HEK293 (cell line): ENCODE data around the gene CTBP2.

ENCODE experiments used
- CTCF ChIA-PET: fragments of 350-600 bp; formaldehyde crosslinking; extraction: SDS; loops from one replicate; lab custom pipeline; 2021; ENCODE audit warnings: antibody characterized with exemption; lab: Yijun Ruan, JAX
- POLR2A ChIA-PET: fragments of 300-600 bp; formaldehyde crosslinking; extraction: SDS; loops from one replicate; lab custom pipeline; 2020; ENCODE audit warnings: antibody characterized with exemption, inconsistent platforms; lab: Yijun Ruan, JAX
- H3K27ac ChIP-seq: fragments of 200-500 bp; sonication (Bioruptor generic); 2 replicates; pipeline ENCODE4 v1.5.1; 2014; ENCODE audit warnings: low read depth, low read length, control low read depth, inconsistent platforms; ENCODE audit errors: extremely low read depth
- H3K36me3 ChIP-seq, 2 experiments: fragments of 200-500 bp in 1 of 2; sonication (Bioruptor generic) in 1 of 2; 1 replicate in 1 of 2; 2 replicates in 1 of 2; pipeline ENCODE4 v1.5.1; 2014 to 2017; ENCODE audit warnings: inconsistent platforms in 2 of 2, low read length in 2 of 2; ENCODE audit not compliant: control insufficient read depth in 2 of 2, insufficient read depth in 1 of 2
- H3K4me1 ChIP-seq: fragments of 200-500 bp; sonication (Bioruptor generic); 2 replicates; pipeline ENCODE4 v1.5.1; 2014; ENCODE audit warnings: mild to moderate bottlenecking, low read length, inconsistent platforms; ENCODE audit not compliant: control insufficient read depth, insufficient read depth
- H3K4me3 ChIP-seq: 2 replicates; pipeline ENCODE4 v1.5.1; 2011; ENCODE audit warnings: low read depth, mild to moderate bottlenecking, control low read depth, low read length, moderate library complexity
- H3K9me3 ChIP-seq: fragments of 200-500 bp; sonication (Bioruptor generic); 2 replicates; pipeline ENCODE4 v1.5.1; 2014; ENCODE audit warnings: low read depth, low read length, inconsistent platforms; ENCODE audit not compliant: control insufficient read depth, insufficient read depth
- SCRT1 ChIP-seq: fragments of 450-650 bp; formaldehyde crosslinking; IDR thresholded peaks from 2 replicates; pipeline ENCODE4 v1.5.1; 2016; ENCODE audit warnings: missing biosample characterization, missing genetic modification characterization, borderline replicate concordance
- SCRT2 ChIP-seq: fragments of 450-650 bp; formaldehyde crosslinking; IDR thresholded peaks from 2 replicates; pipeline ENCODE4 v1.5.1; 2016; ENCODE audit warnings: missing biosample characterization, missing genetic modification characterization
- SP7 ChIP-seq: fragments of 450-650 bp; formaldehyde crosslinking; IDR thresholded peaks from 2 replicates; pipeline ENCODE4 v1.5.1; 2016; ENCODE audit warnings: missing biosample characterization, missing genetic modification characterization
- WT1 ChIP-seq: fragments of 450-650 bp; formaldehyde crosslinking; IDR thresholded peaks from 2 replicates; pipeline ENCODE4 v1.5.1; 2016; ENCODE audit warnings: missing biosample characterization, missing genetic modification characterization
- ZBTB17 ChIP-seq: fragments of 450-650 bp; formaldehyde crosslinking; IDR thresholded peaks from 2 replicates; pipeline ENCODE4 v1.5.1; 2016; ENCODE audit warnings: missing biosample characterization, missing genetic modification characterization
- ZBTB8A ChIP-seq: fragments of 450-650 bp; formaldehyde crosslinking; IDR thresholded peaks from 2 replicates; pipeline ENCODE4 v1.5.1; 2016; ENCODE audit warnings: missing biosample characterization, missing genetic modification characterization
- ZEB2 ChIP-seq: fragments of 450-650 bp; formaldehyde crosslinking; IDR thresholded peaks from 2 replicates; pipeline ENCODE4 v1.5.1; 2016; ENCODE audit warnings: missing biosample characterization, missing genetic modification characterization
- ZNF10 ChIP-seq: fragments of 450-650 bp; formaldehyde crosslinking; IDR thresholded peaks from 2 replicates; pipeline ENCODE4 v1.5.1; 2017; ENCODE audit warnings: missing biosample characterization, missing genetic modification characterization
- ZNF146 ChIP-seq: fragments of 450-650 bp; formaldehyde crosslinking; IDR thresholded peaks from 2 replicates; pipeline ENCODE4 v1.5.1; 2016; ENCODE audit warnings: missing biosample characterization, missing genetic modification characterization
- ZNF223 ChIP-seq: fragments of 450-650 bp; formaldehyde crosslinking; IDR thresholded peaks from 2 replicates; pipeline ENCODE4 v1.5.1; 2016; ENCODE audit warnings: missing biosample characterization, missing genetic modification characterization
- ZNF23 ChIP-seq: fragments of 450-650 bp; formaldehyde crosslinking; IDR thresholded peaks from 2 replicates; pipeline ENCODE4 v1.5.1; 2016; ENCODE audit warnings: missing biosample characterization, missing genetic modification characterization, borderline replicate concordance
- ZNF248 ChIP-seq: fragments of 450-650 bp; formaldehyde crosslinking; IDR thresholded peaks from 2 replicates; pipeline ENCODE4 v1.5.1; 2017; ENCODE audit warnings: missing biosample characterization, missing genetic modification characterization
- ZNF366 ChIP-seq: fragments of 450-650 bp; formaldehyde crosslinking; conservative IDR thresholded peaks from 2 replicates; pipeline ENCODE4 v1.5.1; 2016; ENCODE audit warnings: missing biosample characterization, missing genetic modification characterization
- ZNF48 ChIP-seq: fragments of 450-650 bp; formaldehyde crosslinking; IDR thresholded peaks from 2 replicates; pipeline ENCODE4 v1.5.1; 2016; ENCODE audit warnings: missing biosample characterization, missing genetic modification characterization
- ZNF501 ChIP-seq: fragments of 450-650 bp; formaldehyde crosslinking; IDR thresholded peaks from 2 replicates; pipeline ENCODE4 v1.5.1; 2016; ENCODE audit warnings: missing biosample characterization, missing genetic modification characterization
- ZNF585B ChIP-seq: fragments of 450-650 bp; formaldehyde crosslinking; IDR thresholded peaks from 2 replicates; pipeline ENCODE4 v1.5.1; 2016; ENCODE audit warnings: missing biosample characterization, missing genetic modification characterization
- ZNF629 ChIP-seq: fragments of 450-650 bp; formaldehyde crosslinking; IDR thresholded peaks from 2 replicates; pipeline ENCODE4 v1.5.1; 2017; ENCODE audit warnings: missing biosample characterization, missing genetic modification characterization
- ZNF664 ChIP-seq: fragments of 450-650 bp; formaldehyde crosslinking; IDR thresholded peaks from 2 replicates; pipeline ENCODE4 v1.5.1; 2016; ENCODE audit warnings: missing biosample characterization, missing genetic modification characterization
- ZNF677 ChIP-seq: fragments of 450-650 bp; IDR thresholded peaks from 2 replicates; pipeline ENCODE4 v1.5.0; 2018; ENCODE audit warnings: missing biosample characterization, mild to moderate bottlenecking, missing genetic modification characterization, moderate library complexity
- ZNF776 ChIP-seq: fragments of 450-650 bp; formaldehyde crosslinking; IDR thresholded peaks from 2 replicates; pipeline ENCODE4 v1.5.0; 2017; ENCODE audit warnings: missing biosample characterization, missing genetic modification characterization, borderline replicate concordance
- ZSCAN23 ChIP-seq: fragments of 450-650 bp; formaldehyde crosslinking; IDR thresholded peaks from 2 replicates; pipeline ENCODE4 v1.5.1; 2016; ENCODE audit warnings: missing biosample characterization, missing genetic modification characterization
- TF ChIP-seq, protein P1 (sequence below): fragments of 450-650 bp; formaldehyde crosslinking; IDR thresholded peaks from 2 replicates; pipeline ENCODE4 v1.5.1; 2016; ENCODE audit warnings: missing biosample characterization, missing genetic modification characterization
- TF ChIP-seq, protein P2 (sequence below): fragments of 450-650 bp; formaldehyde crosslinking; IDR thresholded peaks from 2 replicates; pipeline ENCODE4 v1.5.1; 2016; ENCODE audit warnings: missing biosample characterization, missing genetic modification characterization
- TF ChIP-seq, protein P3 (sequence below): fragments of 450-650 bp; formaldehyde crosslinking; IDR thresholded peaks from 2 replicates; pipeline ENCODE4 v1.5.1; 2016; ENCODE audit warnings: missing biosample characterization, missing genetic modification characterization
- TF ChIP-seq, protein P4 (sequence below): fragments of 450-650 bp; formaldehyde crosslinking; IDR thresholded peaks from 2 replicates; pipeline ENCODE4 v1.5.1; 2016; ENCODE audit warnings: missing biosample characterization, missing genetic modification characterization

The CTBP2 gene

DNA sequence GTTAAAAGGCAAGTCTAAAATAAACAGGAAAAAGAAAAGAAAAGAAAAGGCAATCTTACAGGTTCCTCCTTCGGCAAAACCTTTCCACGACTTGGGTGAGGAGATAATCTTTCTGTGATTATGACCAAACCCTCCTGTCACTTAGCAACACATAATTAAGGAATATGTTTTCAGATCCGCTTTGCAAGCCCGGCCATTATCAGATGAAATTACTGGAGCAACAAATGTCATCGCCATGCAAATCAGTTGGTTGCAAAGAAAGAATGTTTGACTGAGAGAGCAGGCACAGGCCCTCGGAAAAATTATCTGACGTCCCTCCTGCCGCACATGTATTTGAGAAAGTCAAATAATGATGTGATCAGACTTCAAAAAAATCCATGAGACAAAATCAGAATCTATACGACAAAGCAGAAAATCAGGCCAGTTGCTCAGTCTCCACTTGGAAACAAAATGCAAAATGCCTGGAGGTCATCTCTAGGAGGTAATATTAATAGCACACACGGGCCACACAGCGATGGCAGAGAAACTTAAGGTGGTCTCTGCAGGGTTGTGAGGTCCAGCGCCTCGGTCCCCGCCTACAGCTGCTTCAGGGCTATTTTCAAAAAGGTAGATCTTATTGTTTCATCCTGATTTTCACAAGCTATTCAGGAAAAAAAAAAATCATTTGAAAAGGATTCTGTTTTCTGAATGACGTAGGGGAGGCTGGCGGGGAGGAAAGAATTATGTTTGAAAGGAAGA, 135.7 kb downstream of the CTBP2 start:
- CTCF ChIA-PET: interaction anchor here (1.1 kb wide), 1 partner anchor 33 kb away, joined by 3 read pairs; no protein-coding TSS in a partner anchor
- H3K9me3 ChIP-seq: no peaks in the 10 kb centered on the region

More for the DNA sequence above, 135.7 kb downstream of the CTBP2 start:
- Histone ChIP-seq H3K4me1 (peaks cover 18% of the 10 kb centered on the region), H3K36me3 (peaks cover 0 to 32% of the 10 kb centered on the region in 2 experiments; a peak in 1 of 3 replicates), H3K27ac (peak overlapping the region; percentile 83), H3K4me3 (no peak overlapping the region)
- no peak for TF ChIP-seq ZNF664 (tag by site-specific recombination)
- peak; percentile 44; the same call in 1 of the 2 replicates for TF ChIP-seq WT1 (tag by site-specific recombination)
- no peak for TF ChIP-seq ZSCAN23
- TF ChIP-seq, protein P1, sequence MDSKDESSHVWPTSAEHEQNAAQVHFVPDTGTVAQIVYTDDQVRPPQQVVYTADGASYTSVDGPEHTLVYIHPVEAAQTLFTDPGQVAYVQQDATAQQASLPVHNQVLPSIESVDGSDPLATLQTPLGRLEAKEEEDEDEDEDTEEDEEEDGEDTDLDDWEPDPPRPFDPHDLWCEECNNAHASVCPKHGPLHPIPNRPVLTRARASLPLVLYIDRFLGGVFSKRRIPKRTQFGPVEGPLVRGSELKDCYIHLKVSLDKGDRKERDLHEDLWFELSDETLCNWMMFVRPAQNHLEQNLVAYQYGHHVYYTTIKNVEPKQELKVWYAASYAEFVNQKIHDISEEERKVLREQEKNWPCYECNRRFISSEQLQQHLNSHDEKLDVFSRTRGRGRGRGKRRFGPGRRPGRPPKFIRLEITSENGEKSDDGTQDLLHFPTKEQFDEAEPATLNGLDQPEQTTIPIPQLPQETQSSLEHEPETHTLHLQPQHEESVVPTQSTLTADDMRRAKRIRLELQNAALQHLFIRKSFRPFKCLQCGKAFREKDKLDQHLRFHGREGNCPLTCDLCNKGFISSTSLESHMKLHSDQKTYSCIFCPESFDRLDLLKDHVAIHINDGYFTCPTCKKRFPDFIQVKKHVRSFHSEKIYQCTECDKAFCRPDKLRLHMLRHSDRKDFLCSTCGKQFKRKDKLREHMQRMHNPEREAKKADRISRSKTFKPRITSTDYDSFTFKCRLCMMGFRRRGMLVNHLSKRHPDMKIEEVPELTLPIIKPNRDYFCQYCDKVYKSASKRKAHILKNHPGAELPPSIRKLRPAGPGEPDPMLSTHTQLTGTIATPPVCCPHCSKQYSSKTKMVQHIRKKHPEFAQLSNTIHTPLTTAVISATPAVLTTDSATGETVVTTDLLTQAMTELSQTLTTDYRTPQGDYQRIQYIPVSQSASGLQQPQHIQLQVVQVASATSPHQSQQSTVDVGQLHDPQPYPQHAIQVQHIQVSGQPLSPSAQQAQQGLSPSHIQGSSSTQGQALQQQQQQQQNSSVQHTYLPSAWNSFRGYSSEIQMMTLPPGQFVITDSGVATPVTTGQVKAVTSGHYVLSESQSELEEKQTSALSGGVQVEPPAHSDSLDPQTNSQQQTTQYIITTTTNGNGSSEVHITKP: no peak
- TF ChIP-seq ZNF23: no peak
- TF ChIP-seq SCRT1 (tag by site-specific recombination): peak; percentile 89
- peak; percentile 94 for TF ChIP-seq SP7 (tag by site-specific recombination)
- peak; percentile 60; the same call in 1 of the 2 replicates for TF ChIP-seq ZNF677
- 0 out of 2 replicates have a peak, but pooled peaks have one; percentile 14 for TF ChIP-seq ZBTB8A (tag by site-specific recombination)
- no peak for TF ChIP-seq ZNF146 (tag by site-specific recombination)
- no peak for TF ChIP-seq ZNF776
- no peak for TF ChIP-seq ZNF48 (tag by site-specific recombination)
- TF ChIP-seq ZNF501 (tag by site-specific recombination): peak; percentile 14; the same call in 1 of the 2 replicates
- peak; percentile 89 for TF ChIP-seq ZNF366 (tag by site-specific recombination)
- 0 out of 2 replicates have a peak, but pooled peaks have one; percentile 35 for TF ChIP-seq ZNF10 (tag by site-specific recombination)
- no peak for TF ChIP-seq ZNF223 (tag by site-specific recombination)
- TF ChIP-seq, protein P2, sequence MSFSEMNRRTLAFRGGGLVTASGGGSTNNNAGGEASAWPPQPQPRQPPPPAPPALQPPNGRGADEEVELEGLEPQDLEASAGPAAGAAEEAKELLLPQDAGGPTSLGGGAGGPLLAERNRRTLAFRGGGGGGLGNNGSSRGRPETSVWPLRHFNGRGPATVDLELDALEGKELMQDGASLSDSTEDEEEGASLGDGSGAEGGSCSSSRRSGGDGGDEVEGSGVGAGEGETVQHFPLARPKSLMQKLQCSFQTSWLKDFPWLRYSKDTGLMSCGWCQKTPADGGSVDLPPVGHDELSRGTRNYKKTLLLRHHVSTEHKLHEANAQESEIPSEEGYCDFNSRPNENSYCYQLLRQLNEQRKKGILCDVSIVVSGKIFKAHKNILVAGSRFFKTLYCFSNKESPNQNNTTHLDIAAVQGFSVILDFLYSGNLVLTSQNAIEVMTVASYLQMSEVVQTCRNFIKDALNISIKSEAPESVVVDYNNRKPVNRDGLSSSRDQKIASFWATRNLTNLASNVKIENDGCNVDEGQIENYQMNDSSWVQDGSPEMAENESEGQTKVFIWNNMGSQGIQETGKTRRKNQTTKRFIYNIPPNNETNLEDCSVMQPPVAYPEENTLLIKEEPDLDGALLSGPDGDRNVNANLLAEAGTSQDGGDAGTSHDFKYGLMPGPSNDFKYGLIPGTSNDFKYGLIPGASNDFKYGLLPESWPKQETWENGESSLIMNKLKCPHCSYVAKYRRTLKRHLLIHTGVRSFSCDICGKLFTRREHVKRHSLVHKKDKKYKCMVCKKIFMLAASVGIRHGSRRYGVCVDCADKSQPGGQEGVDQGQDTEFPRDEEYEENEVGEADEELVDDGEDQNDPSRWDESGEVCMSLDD (tag by site-specific recombination): no peak
- peak; percentile 54; the same call in 1 of the 2 replicates for TF ChIP-seq ZNF629 (tag by site-specific recombination)
- TF ChIP-seq ZBTB17 (tag by site-specific recombination): peak; percentile 26; the same call in 1 of the 2 replicates
- TF ChIP-seq SCRT2 (tag by site-specific recombination): peak; percentile 93
- TF ChIP-seq, protein P3, sequence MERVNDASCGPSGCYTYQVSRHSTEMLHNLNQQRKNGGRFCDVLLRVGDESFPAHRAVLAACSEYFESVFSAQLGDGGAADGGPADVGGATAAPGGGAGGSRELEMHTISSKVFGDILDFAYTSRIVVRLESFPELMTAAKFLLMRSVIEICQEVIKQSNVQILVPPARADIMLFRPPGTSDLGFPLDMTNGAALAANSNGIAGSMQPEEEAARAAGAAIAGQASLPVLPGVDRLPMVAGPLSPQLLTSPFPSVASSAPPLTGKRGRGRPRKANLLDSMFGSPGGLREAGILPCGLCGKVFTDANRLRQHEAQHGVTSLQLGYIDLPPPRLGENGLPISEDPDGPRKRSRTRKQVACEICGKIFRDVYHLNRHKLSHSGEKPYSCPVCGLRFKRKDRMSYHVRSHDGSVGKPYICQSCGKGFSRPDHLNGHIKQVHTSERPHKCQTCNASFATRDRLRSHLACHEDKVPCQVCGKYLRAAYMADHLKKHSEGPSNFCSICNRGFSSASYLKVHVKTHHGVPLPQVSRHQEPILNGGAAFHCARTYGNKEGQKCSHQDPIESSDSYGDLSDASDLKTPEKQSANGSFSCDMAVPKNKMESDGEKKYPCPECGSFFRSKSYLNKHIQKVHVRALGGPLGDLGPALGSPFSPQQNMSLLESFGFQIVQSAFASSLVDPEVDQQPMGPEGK (tag by site-specific recombination): 0 out of 2 replicates have a peak, but pooled peaks have one; percentile 2
- TF ChIP-seq, protein P4, sequence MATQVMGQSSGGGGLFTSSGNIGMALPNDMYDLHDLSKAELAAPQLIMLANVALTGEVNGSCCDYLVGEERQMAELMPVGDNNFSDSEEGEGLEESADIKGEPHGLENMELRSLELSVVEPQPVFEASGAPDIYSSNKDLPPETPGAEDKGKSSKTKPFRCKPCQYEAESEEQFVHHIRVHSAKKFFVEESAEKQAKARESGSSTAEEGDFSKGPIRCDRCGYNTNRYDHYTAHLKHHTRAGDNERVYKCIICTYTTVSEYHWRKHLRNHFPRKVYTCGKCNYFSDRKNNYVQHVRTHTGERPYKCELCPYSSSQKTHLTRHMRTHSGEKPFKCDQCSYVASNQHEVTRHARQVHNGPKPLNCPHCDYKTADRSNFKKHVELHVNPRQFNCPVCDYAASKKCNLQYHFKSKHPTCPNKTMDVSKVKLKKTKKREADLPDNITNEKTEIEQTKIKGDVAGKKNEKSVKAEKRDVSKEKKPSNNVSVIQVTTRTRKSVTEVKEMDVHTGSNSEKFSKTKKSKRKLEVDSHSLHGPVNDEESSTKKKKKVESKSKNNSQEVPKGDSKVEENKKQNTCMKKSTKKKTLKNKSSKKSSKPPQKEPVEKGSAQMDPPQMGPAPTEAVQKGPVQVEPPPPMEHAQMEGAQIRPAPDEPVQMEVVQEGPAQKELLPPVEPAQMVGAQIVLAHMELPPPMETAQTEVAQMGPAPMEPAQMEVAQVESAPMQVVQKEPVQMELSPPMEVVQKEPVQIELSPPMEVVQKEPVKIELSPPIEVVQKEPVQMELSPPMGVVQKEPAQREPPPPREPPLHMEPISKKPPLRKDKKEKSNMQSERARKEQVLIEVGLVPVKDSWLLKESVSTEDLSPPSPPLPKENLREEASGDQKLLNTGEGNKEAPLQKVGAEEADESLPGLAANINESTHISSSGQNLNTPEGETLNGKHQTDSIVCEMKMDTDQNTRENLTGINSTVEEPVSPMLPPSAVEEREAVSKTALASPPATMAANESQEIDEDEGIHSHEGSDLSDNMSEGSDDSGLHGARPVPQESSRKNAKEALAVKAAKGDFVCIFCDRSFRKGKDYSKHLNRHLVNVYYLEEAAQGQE (tag by site-specific recombination): no peak
- no peak for TF ChIP-seq ZNF585B (tag by site-specific recombination)
- TF ChIP-seq ZNF248 (tag by site-specific recombination): no peak
- TF ChIP-seq ZEB2 (tag by site-specific recombination): 0 out of 2 replicates have a peak, but pooled peaks have one; percentile 34
- POLR2A ChIA-PET: no interaction called here
